ENCODE results near the gene SBK3. TPM values are rescaled to one million over a fixed set of nuclear protein-coding genes. Genes with fewer than 3 reads are reported as not detected.

Gene SBK3
- total and polyA plus RNA-seq, 7 donors: 0.79 to 30.8 (median 7.9) TPM

- ATAC-seq: no peak
- 28 to 44% (median 28%) methylated on average over 9 of the region's 9 CpGs for WGBS, 3 donors
- Histone ChIP-seq H3K36me3 (ENCODE audit: insufficient read depth in 1 of 2, low read depth in 1 of 2) (no peaks in the 10 kb centered on the region), H3K27ac (no peak overlapping the region), H3K4me1 (no peaks in the 10 kb centered on the region), H3K27me3 (ENCODE audit: insufficient read depth in 3 of 3, low read length in 2 of 3) (no peaks in the 10 kb centered on the region), H3K9me3 (no peaks in the 10 kb centered on the region), H3K4me3 (no peak overlapping the region)
- no peak for TF ChIP-seq CTCF (IDR thresholded peaks at IDR 0.05)
- intact Hi-C loops (cut with DNase I): no loop called here
- DNase-seq: no peak
Measured at GRCh38 chr19:55566823-55567222, 21.5 kb upstream of the SBK3 start.

GRCh38 chr19:55563261-55563690 lies 17.9 kb upstream of the SBK3 start:
- intact Hi-C loops (cut with DNase I): no loop called here
- H3K27me3 ChIP-seq (ENCODE audit: insufficient read depth in 3 of 3, low read length in 2 of 3): no peaks in the 10 kb centered on the region
- DNase-seq (peak; percentile 58 to 84), ATAC-seq (peak; percentile 93 to 98 (median 98))
- H3K4me3 ChIP-seq: peak overlapping the region; percentile 28
- no peaks in the 10 kb centered on the region for H3K4me1 ChIP-seq
- H3K36me3 ChIP-seq (ENCODE audit: insufficient read depth in 1 of 2, low read depth in 1 of 2): no peaks in the 10 kb centered on the region
- H3K27ac ChIP-seq: peak overlapping the region; percentile 83
- no peak for TF ChIP-seq CTCF (IDR thresholded peaks at IDR 0.05)
- no peaks in the 10 kb centered on the region for H3K9me3 ChIP-seq
- WGBS, 3 donors: 10 to 23% (median 17%) methylated on average over 12 of the region's 12 CpGs

DNA sequence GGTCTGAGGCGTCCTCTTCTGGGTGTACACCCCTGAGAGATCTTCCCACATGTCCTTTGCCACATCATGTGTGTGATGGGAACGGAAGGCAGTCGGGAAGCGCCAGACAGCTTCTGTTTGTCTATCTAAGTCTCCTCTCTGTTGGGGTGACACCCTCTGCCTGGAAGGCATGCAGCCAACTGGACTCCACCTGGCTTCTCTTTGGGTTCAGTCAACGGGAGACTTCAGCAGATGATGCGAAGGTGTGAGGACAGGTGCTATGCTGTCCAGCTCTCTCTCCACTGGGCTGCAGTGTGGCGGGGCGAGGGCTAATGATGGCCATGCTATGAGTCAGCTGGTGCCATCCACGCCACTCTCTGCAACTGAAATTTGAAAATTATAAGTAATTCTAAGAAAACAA lies 14.3 kb upstream of the SBK3 start:
- 74 to 86% (median 85%) methylated on average over 9 of the region's 9 CpGs for WGBS, 3 donors
- ATAC-seq (no peak), DNase-seq (peak in 1 of 2 donors; percentile 6)
- H3K9me3 ChIP-seq: no peaks in the 10 kb centered on the region
- no peak for TF ChIP-seq CTCF (IDR thresholded peaks at IDR 0.05)
- H3K27me3 ChIP-seq (ENCODE audit: insufficient read depth in 3 of 3, low read length in 2 of 3): no peaks in the 10 kb centered on the region
- peaks cover 15% of the 10 kb centered on the region for H3K4me1 ChIP-seq
- no peak overlapping the region for H3K27ac ChIP-seq
- no peaks in the 10 kb centered on the region for H3K36me3 ChIP-seq (ENCODE audit: insufficient read depth in 1 of 2, low read depth in 1 of 2)
- intact Hi-C loops (cut with DNase I): no loop called here
- no peak overlapping the region for H3K4me3 ChIP-seq

- Histone ChIP-seq H3K4me3 (peak overlapping the region; percentile 31), H3K27ac (peak overlapping the region; percentile 80), H3K27me3 (ENCODE audit: insufficient read depth in 3 of 3, low read length in 2 of 3) (no peaks in the 10 kb centered on the region), H3K36me3 (ENCODE audit: insufficient read depth in 1 of 2, low read depth in 1 of 2) (no peaks in the 10 kb centered on the region), H3K9me3 (no peaks in the 10 kb centered on the region), H3K4me1 (peaks cover 43% of the 10 kb centered on the region)
- no peak for TF ChIP-seq CTCF (IDR thresholded peaks at IDR 0.05)
- DNase-seq: no peak
- 23 to 42% (median 39%) methylated on average over 8 of the region's 8 CpGs for WGBS, 3 donors
- ATAC-seq: peak in 3 of 4 donors; percentile 50 to 78 (median 51)
- intact Hi-C loops (cut with DNase I): no loop called here
Measured at GRCh38 chr19:55554741-55555152, 9.4 kb upstream of the SBK3 start.

- Histone ChIP-seq H3K4me3 (peak overlapping the region; percentile 31), H3K36me3 (ENCODE audit: insufficient read depth in 1 of 2, low read depth in 1 of 2) (no peaks in the 10 kb centered on the region), H3K9me3 (no peaks in the 10 kb centered on the region), H3K27me3 (ENCODE audit: insufficient read depth in 3 of 3, low read length in 2 of 3) (no peaks in the 10 kb centered on the region), H3K27ac (peak overlapping the region; percentile 80), H3K4me1 (peaks cover 48% of the 10 kb centered on the region)
- no peak for TF ChIP-seq CTCF (IDR thresholded peaks at IDR 0.05)
- 33 to 42% (median 38%) methylated on average over 9 of the region's 9 CpGs for WGBS, 3 donors
- peak in 3 of 4 donors; percentile 23 to 48 (median 32) for ATAC-seq
- intact Hi-C loops (cut with DNase I): no loop called here
- DNase-seq: no peak
Measured at GRCh38 chr19:55554302-55554701, 9.0 kb upstream of the SBK3 start.

All from psoas muscle (tissue), 8 donors.